Measurements from ENCODE around the gene PLA2G4A. TPM values are rescaled to one million over a fixed set of nuclear protein-coding genes. Genes with fewer than 3 reads are reported as not detected.

The PLA2G4A gene
- total RNA-seq: 8.7 and 21.1 TPM in 2 replicates

DNA sequence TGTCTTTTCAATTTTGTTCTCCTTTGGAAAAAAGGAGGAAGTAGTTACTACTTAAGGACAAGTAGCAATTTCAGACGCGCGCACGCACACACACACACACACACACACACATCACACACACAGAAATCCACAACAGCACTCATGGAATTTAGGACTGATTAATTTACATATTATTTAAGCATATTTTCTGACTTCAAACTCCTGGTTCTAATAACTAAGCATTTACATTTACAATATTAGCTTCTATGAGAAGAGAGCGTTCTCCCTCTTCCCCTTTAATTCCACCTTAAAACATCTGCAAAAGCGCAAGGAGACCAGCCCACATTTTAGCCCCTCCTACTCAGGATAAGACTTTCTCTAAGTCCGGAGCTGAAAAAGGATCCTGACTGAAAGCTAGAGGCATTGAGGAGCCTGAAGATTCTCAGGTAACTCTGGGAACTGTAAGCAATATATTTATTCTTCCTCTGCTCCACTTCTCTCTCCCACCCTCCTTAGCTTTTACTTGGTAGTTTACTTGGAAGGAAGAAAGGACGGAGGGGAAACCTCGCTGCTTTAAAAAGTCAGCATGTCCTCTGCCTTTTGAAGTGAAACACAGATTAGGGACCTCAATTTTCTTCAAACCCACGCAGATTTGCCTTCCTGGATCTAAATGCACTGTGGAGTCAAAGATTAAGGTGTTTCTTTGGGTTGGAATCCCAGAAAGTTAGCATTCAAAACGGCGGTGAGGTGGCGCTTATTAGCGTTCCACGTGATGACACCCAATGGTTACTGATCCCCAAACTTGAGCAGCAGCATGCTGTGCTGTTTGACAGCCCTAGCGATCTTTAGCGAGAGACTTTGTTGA, at the start of gene PLA2G4A:
Gene PLA2G4A (plus strand): TSS at position 339 of the 844 bp plus-strand sequence. CDS start 25,406 bp downstream, outside the sequence.

Other genes with a start within 250 kb of the PLA2G4A start
- gene PTGS2, start 148.5 kb upstream of the PLA2G4A start, total RNA-seq: 43.9 and 50.3 TPM in 2 replicates

Data from hair follicular keratinocyte (primary cell).